ENCODE results near the gene ATRN. TPM values are rescaled to one million over a fixed set of nuclear protein-coding genes. Genes with fewer than 3 reads are reported as not detected.

ATRN gene
- total RNA-seq, 3 donors from 2014 or later (not counting 1 experiment from before 2014, with no cell fraction given): 16.1 to 21.8 (median 19.3) TPM

- DNase-seq (no peak), ATAC-seq (no peak)
- no peak overlapping the region for H3K4me3 ChIP-seq (ENCODE audit: low read length)
- intact Hi-C loops (cut with micrococcal nuclease): no loop called here
- no peaks in the 10 kb centered on the region for H3K4me1 ChIP-seq (ENCODE audit: control insufficient read depth, insufficient read depth, low read length)
- H3K27ac ChIP-seq (ENCODE audit: low read length): no peak overlapping the region
- Mint-ChIP-seq H3K4me3 (no peak overlapping the region), H3K36me3 (no peaks in the 10 kb centered on the region), H3K9me3 (no peaks in the 10 kb centered on the region), H3K27ac (no peak overlapping the region), H3K4me1 (no peaks in the 10 kb centered on the region), H3K27me3 (ENCODE audit: low read depth in 2 of 2) (peaks cover 5 to 11% of the 10 kb centered on the region in 2 donors)
- H3K9me3 ChIP-seq (ENCODE audit: control insufficient read depth, insufficient read depth, low read length): no peaks in the 10 kb centered on the region
- peaks cover 2% of the 10 kb centered on the region for H3K27me3 ChIP-seq (ENCODE audit: control insufficient read depth, insufficient read depth, low read length)
- TF ChIP-seq, protein P1, sequence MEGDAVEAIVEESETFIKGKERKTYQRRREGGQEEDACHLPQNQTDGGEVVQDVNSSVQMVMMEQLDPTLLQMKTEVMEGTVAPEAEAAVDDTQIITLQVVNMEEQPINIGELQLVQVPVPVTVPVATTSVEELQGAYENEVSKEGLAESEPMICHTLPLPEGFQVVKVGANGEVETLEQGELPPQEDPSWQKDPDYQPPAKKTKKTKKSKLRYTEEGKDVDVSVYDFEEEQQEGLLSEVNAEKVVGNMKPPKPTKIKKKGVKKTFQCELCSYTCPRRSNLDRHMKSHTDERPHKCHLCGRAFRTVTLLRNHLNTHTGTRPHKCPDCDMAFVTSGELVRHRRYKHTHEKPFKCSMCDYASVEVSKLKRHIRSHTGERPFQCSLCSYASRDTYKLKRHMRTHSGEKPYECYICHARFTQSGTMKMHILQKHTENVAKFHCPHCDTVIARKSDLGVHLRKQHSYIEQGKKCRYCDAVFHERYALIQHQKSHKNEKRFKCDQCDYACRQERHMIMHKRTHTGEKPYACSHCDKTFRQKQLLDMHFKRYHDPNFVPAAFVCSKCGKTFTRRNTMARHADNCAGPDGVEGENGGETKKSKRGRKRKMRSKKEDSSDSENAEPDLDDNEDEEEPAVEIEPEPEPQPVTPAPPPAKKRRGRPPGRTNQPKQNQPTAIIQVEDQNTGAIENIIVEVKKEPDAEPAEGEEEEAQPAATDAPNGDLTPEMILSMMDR (IDR thresholded peaks at IDR 0.05): no peak
- no peaks in the 10 kb centered on the region for H3K36me3 ChIP-seq (ENCODE audit: control insufficient read depth, insufficient read depth, low read length)
- WGBS (ENCODE audit: insufficient coverage): 29% methylated on average over 14 of the region's 14 CpGs
Measured at GRCh38 chr20:3430376-3431069, 40.3 kb upstream of the ATRN start.

DNA sequence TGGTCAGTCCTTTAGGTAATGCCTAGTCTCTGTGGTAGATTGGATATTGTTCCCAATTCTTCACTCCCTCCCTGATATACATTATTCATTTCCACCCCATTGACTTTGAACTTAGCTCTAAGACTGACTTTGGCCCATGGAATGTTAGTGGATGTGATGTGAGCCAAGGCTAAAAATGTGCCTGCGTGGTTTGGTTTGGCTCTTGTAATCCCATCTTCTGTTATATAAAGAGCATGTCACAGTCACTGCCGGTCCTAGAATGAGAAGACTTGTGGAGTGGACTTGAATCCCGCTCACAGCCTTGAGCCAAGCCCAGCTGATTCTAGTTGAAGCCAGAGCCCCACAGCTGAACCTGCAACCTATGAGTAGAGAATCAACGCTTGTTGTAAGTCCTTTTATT is 39.7 kb upstream of the ATRN start:
- 93% methylated on average over 4 of the region's 4 CpGs for WGBS (ENCODE audit: insufficient coverage)

DNA sequence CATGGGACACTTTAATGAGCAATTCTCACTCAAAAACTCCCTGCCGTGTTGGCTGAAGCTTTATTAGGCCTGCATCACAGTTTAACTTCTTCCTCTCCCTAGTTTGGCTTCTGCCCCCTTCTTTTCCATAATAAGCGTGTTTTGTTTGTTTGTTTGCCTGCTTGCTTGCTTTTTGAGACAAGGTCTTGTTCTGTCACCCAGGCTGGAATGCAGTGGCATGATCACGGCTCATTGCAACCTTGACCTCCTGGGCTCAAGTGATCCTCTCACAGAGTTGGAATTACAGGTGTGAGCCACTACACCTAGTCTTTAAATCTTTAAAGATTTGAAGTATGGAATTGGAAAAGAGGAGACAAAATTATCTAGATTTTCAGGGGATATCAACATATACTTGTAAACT is 38.0 kb upstream of the ATRN start:
- DNase-seq: no peak
- H3K27me3 ChIP-seq (ENCODE audit: control insufficient read depth, insufficient read depth, low read length): peaks cover 2% of the 10 kb centered on the region
- H3K9me3 Mint-ChIP-seq: no peaks in the 10 kb centered on the region
- H3K4me3 Mint-ChIP-seq: no peak overlapping the region
- 95% methylated on average over 3 of the region's 3 CpGs for WGBS (ENCODE audit: insufficient coverage)
- H3K36me3 Mint-ChIP-seq: no peaks in the 10 kb centered on the region
- no peak overlapping the region for H3K4me3 ChIP-seq (ENCODE audit: low read length)
- H3K27ac Mint-ChIP-seq: no peak overlapping the region
- H3K4me1 Mint-ChIP-seq: no peaks in the 10 kb centered on the region
- intact Hi-C loops (cut with micrococcal nuclease): no loop called here
- H3K27ac ChIP-seq (ENCODE audit: low read length): no peak overlapping the region
- TF ChIP-seq, protein P1 (IDR thresholded peaks at IDR 0.05): no peak
- no peaks in the 10 kb centered on the region for H3K36me3 ChIP-seq (ENCODE audit: control insufficient read depth, insufficient read depth, low read length)
- H3K27me3 Mint-ChIP-seq (ENCODE audit: low read depth in 2 of 2): peaks cover 3 to 11% of the 10 kb centered on the region in 2 donors
- ATAC-seq: no peak
- no peaks in the 10 kb centered on the region for H3K4me1 ChIP-seq (ENCODE audit: control insufficient read depth, insufficient read depth, low read length)
- no peaks in the 10 kb centered on the region for H3K9me3 ChIP-seq (ENCODE audit: control insufficient read depth, insufficient read depth, low read length)

More for the DNA sequence above, 39.7 kb upstream of the ATRN start:
- no peaks in the 10 kb centered on the region for H3K9me3 Mint-ChIP-seq
- H3K9me3 ChIP-seq (ENCODE audit: control insufficient read depth, insufficient read depth, low read length): no peaks in the 10 kb centered on the region
- no peaks in the 10 kb centered on the region for H3K4me1 ChIP-seq (ENCODE audit: control insufficient read depth, insufficient read depth, low read length)
- H3K27me3 ChIP-seq (ENCODE audit: control insufficient read depth, insufficient read depth, low read length): peaks cover 2% of the 10 kb centered on the region
- intact Hi-C loops (cut with micrococcal nuclease): no loop called here
- no peak overlapping the region for H3K4me3 Mint-ChIP-seq
- no peak for ATAC-seq
- TF ChIP-seq, protein P1 (IDR thresholded peaks at IDR 0.05): no peak
- H3K4me1 Mint-ChIP-seq: no peaks in the 10 kb centered on the region
- H3K27ac Mint-ChIP-seq: no peak overlapping the region
- DNase-seq: no peak
- no peaks in the 10 kb centered on the region for H3K36me3 Mint-ChIP-seq
- no peaks in the 10 kb centered on the region for H3K36me3 ChIP-seq (ENCODE audit: control insufficient read depth, insufficient read depth, low read length)
- H3K27ac ChIP-seq (ENCODE audit: low read length): no peak overlapping the region
- peaks cover 5 to 11% of the 10 kb centered on the region in 2 donors for H3K27me3 Mint-ChIP-seq (ENCODE audit: low read depth in 2 of 2)
- H3K4me3 ChIP-seq (ENCODE audit: low read length): no peak overlapping the region

DNA sequence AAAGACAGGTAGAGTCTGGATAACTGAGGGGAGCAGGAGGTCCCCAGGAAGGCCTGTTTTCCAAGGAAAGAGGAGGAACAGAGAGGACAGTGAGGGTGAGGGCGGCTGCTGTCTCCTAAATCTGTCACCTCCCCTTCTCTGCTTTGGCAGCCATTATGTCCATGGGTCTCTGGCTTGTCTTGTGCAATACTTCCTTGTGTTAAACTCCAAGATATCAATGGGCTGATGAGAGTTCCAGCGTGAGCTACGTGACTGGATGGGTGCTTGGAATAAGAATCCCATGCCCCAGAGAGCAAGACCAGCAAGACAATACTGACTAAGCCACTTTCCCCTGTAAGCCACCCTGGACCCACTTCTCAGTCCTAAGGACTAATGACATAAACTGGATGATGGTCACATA is 37.1 kb upstream of the ATRN start:
- no peak overlapping the region for H3K27ac ChIP-seq (ENCODE audit: low read length)
- no peak overlapping the region for H3K4me3 ChIP-seq (ENCODE audit: low read length)
- 87% methylated on average over 3 of the region's 3 CpGs for WGBS (ENCODE audit: insufficient coverage)
- H3K9me3 ChIP-seq (ENCODE audit: control insufficient read depth, insufficient read depth, low read length): no peaks in the 10 kb centered on the region
- ATAC-seq (no peak), DNase-seq (no peak)
- Mint-ChIP-seq H3K27me3 (ENCODE audit: low read depth in 2 of 2) (peaks cover 8 to 11% of the 10 kb centered on the region in 2 donors), H3K4me3 (no peak overlapping the region), H3K27ac (no peak overlapping the region), H3K36me3 (no peaks in the 10 kb centered on the region), H3K4me1 (no peaks in the 10 kb centered on the region), H3K9me3 (no peaks in the 10 kb centered on the region)
- H3K36me3 ChIP-seq (ENCODE audit: control insufficient read depth, insufficient read depth, low read length): no peaks in the 10 kb centered on the region
- TF ChIP-seq, protein P1 (IDR thresholded peaks at IDR 0.05): no peak
- no peaks in the 10 kb centered on the region for H3K4me1 ChIP-seq (ENCODE audit: control insufficient read depth, insufficient read depth, low read length)
- intact Hi-C loops (cut with micrococcal nuclease): no loop called here
- peaks cover 2% of the 10 kb centered on the region for H3K27me3 ChIP-seq (ENCODE audit: control insufficient read depth, insufficient read depth, low read length)
